BJ (cell line): ENCODE results near the gene SLC28A1. TPM values are rescaled to one million over a fixed set of nuclear protein-coding genes. Genes with fewer than 3 reads are reported as not detected.

Source experiments
- CTCF ChIA-PET: fragments of 350-600 bp; formaldehyde crosslinking; extraction: SDS; loops from one replicate; lab custom pipeline; 2021; ENCODE audit warnings: antibody characterized with exemption, inconsistent platforms; lab: Yijun Ruan, JAX
- POLR2A ChIA-PET: fragments of 300-600 bp; sonication (Branson Sonifier 250); formaldehyde crosslinking; extraction: SDS; loops from one replicate; lab custom pipeline; 2021; ENCODE audit warnings: antibody characterized with exemption; lab: Charles Lee
- DNase-seq: peaks from one replicate; pipeline ENCODE4 v3.0.0-alpha.2; 2011; ENCODE audit warnings: low read depth
- H3K27me3 ChIP-seq: 2 replicates; pipeline ENCODE4 v1.6.0; 2011; ENCODE audit warnings: low read length; ENCODE audit not compliant: control insufficient read depth, insufficient read depth
- H3K36me3 ChIP-seq: 2 replicates; pipeline ENCODE4 v1.5.1; 2011; ENCODE audit warnings: low read length; ENCODE audit not compliant: control insufficient read depth, insufficient read depth
- H3K4me3 ChIP-seq: 2 replicates; pipeline ENCODE4 v1.5.1; 2011; ENCODE audit warnings: low read depth, mild to moderate bottlenecking, control low read depth, low read length
- CTCF ChIP-seq: IDR thresholded peaks from 2 replicates; pipeline ENCODE4 v1.5.1; 2011; ENCODE audit warnings: low read depth, mild to moderate bottlenecking, control low read depth, inconsistent platforms, low read length, moderate library complexity; ENCODE audit not compliant: insufficient read depth
- polyA plus RNA-seq: library from polyadenylated mRNA; depleted of rRNA; stranded (reverse); fragments of >200 nt; gene quantifications from 2 replicates; pipeline ENCODE4 v1.2.3, GENCODE V29; 2011

SLC28A1 gene
- polyA plus RNA-seq, 1 experiment, result 0.05 TPM

- peak overlapping the region; percentile 59 for H3K4me3 ChIP-seq
- no peaks in the 10 kb centered on the region for H3K27me3 ChIP-seq
- DNase-seq, result peak; percentile 20
- no peaks in the 10 kb centered on the region for H3K36me3 ChIP-seq
- TF ChIP-seq CTCF, result no peak
- POLR2A ChIA-PET, result no interaction called here
- CTCF ChIA-PET, result interaction anchor here (0.6 to 4.0 kb wide), 8 partner anchors 9 to 189 kb away, joined by 3 to 25 read pairs (median 5); no protein-coding TSS in a partner anchor
Observed at GRCh38 chr15:84980196-84981053, 96.0 kb downstream of the SLC28A1 start.

- ChIA-PET CTCF (interaction anchor here (0.6 to 4.0 kb wide), 8 partner anchors 10 to 188 kb away, joined by 3 to 25 read pairs (median 4); no protein-coding TSS in a partner anchor), POLR2A (no interaction called here)
- H3K27me3 ChIP-seq, result no peaks in the 10 kb centered on the region
- peak overlapping the region; percentile 59 for H3K4me3 ChIP-seq
- peak; percentile 59 for DNase-seq
- H3K36me3 ChIP-seq, result no peaks in the 10 kb centered on the region
- no peak for TF ChIP-seq CTCF
Observed at GRCh38 chr15:84981054-84981710, 96.7 kb downstream of the SLC28A1 start.

- ChIA-PET CTCF (interaction anchor here (0.6 to 4.0 kb wide), 6 partner anchors 10 to 187 kb away, joined by 3 to 25 read pairs (median 6); no protein-coding TSS in a partner anchor), POLR2A (interaction anchor here (0.6 kb wide), 1 partner anchor 378 kb away, joined by 4 read pairs; no protein-coding TSS in a partner anchor)
- Histone ChIP-seq H3K36me3 (no peaks in the 10 kb centered on the region), H3K27me3 (no peaks in the 10 kb centered on the region), H3K4me3 (peak within 1 kb of the TSS; percentile 59)
- DNase-seq, result no peak
- no peak for TF ChIP-seq CTCF
Observed at GRCh38 chr15:84981711-84982300, 97.3 kb downstream of the SLC28A1 start, which contains the start of gene PDE8A. Gene PDE8A (plus strand): TSS chr15:84981856. CDS start chr15:84982163, 307 bp downstream.

GRCh38 chr15:84982301-84982920, 97.9 kb downstream of the SLC28A1 start:
- Histone ChIP-seq H3K36me3 (no peaks in the 10 kb centered on the region), H3K27me3 (no peaks in the 10 kb centered on the region), H3K4me3 (peak overlapping the region; percentile 59)
- POLR2A ChIA-PET, result interaction anchor here (0.5 to 0.6 kb wide), 2 partner anchors 26 to 379 kb away, joined by 4 to 17 read pairs; no protein-coding TSS in a partner anchor
- CTCF ChIA-PET, result interaction anchor here (1.2 to 4.0 kb wide), 3 partner anchors 26 to 63 kb away, joined by 3 to 25 read pairs (median 4); no protein-coding TSS in a partner anchor
- TF ChIP-seq CTCF, result no peak
- no peak for DNase-seq
